T-cell (primary cell): ENCODE data around the gene ARL6IP1. TPM values are rescaled to one million over a fixed set of nuclear protein-coding genes. Genes with fewer than 3 reads are reported as not detected.
A peak's percentile ranks its signal among the peaks of the same experiment; 100 is the strongest.
"Not testable (repeated sequence)": the region's sequence is repeated elsewhere in the genome, so short reads cannot be mapped to it uniquely, and the experiment has no call there.

Source experiments
- ATAC-seq, 4 experiments: fragments of 200-7000 bp in 3 of 4; fragments of 150-1000 bp in 1 of 4; cut with Tn5 transposase; replicated peaks in 1 of 4; 1 replicate in 3 of 4; 2 replicates in 1 of 4; pipeline ENCODE4 v1.10.0; 2021; ENCODE audit warnings: moderate library complexity in 3 of 4, mild to moderate bottlenecking in 2 of 4, moderate number of reproducible peaks in 1 of 4
- CTCF ChIA-PET, 2 donors: fragments of 300-600 bp; sonication (Branson Sonifier 250); formaldehyde crosslinking; loops; one replicate each; lab custom pipeline; 2022; ENCODE audit warnings: antibody characterized with exemption in 2 of 2; lab: Charles Lee
- POLR2A ChIA-PET, 2 donors: fragments of 300-600 bp; sonication (Branson Sonifier 250); formaldehyde crosslinking; loops; one replicate each; lab custom pipeline; 2022; ENCODE audit warnings: antibody characterized with exemption in 2 of 2; lab: Charles Lee
- DNase-seq, 35 experiments: peaks; one replicate each; pipeline versions ENCODE4 v3.0.0 to v3.0.0-alpha.2; 2013 to 2023
- H3K27ac ChIP-seq: one replicate; pipeline ENCODE4 v1.5.1; 2013; ENCODE audit warnings: low read length
- H3K27me3 ChIP-seq, 2 experiments: replicated peaks in 1 of 2; 1 replicate in 1 of 2; 2 replicates in 1 of 2; pipeline versions ENCODE4 v1.6.1 to v1.7.0; 2013; ENCODE audit warnings: low read length in 1 of 2, mixed read lengths in 1 of 2; ENCODE audit not compliant: control insufficient read depth in 2 of 2, insufficient read depth in 2 of 2; ENCODE audit errors: extremely low read depth in 1 of 2
- H3K36me3 ChIP-seq, 2 donors: 1 replicate in 1 of 2; 2 replicates in 1 of 2; pipeline versions ENCODE4 v1.6.1 to v1.7.0; 2013; ENCODE audit warnings: low read length in 1 of 2; ENCODE audit not compliant: control insufficient read depth in 2 of 2, insufficient read depth in 1 of 2; ENCODE audit errors: extremely low read depth in 1 of 2
- H3K4me1 ChIP-seq, 2 experiments: 1 replicate in 1 of 2; 2 replicates in 1 of 2; pipeline versions ENCODE4 v1.6.1 to v1.7.0; 2013; ENCODE audit warnings: low read length in 2 of 2, mixed read lengths in 1 of 2; ENCODE audit not compliant: insufficient read depth in 2 of 2, control insufficient read depth in 1 of 2; ENCODE audit errors: extremely low read depth in 1 of 2
- H3K4me3 ChIP-seq, 2 donors: 1 replicate in 1 of 2; 2 replicates in 1 of 2; pipeline versions ENCODE4 v1.5.1 to v1.7.0; 2013; ENCODE audit warnings: mild to moderate bottlenecking in 2 of 2, low read length in 1 of 2, moderate library complexity in 1 of 2; ENCODE audit not compliant: control insufficient read depth in 1 of 2; ENCODE audit errors: extremely low read depth in 1 of 2
- H3K9me3 ChIP-seq: 2 replicates; pipeline ENCODE4 v1.7.0; 2013
- H3K27ac Mint-ChIP-seq, 2 donors: one replicate each; pipeline ENCODE4 v1.8.0; 2020 to 2021; ENCODE audit warnings: mild to moderate bottlenecking in 2 of 2, mixed read lengths in 2 of 2
- H3K27me3 Mint-ChIP-seq, 2 donors: one replicate each; pipeline ENCODE4 v1.8.0; 2021 to 2022; ENCODE audit warnings: mixed read lengths in 2 of 2
- H3K36me3 Mint-ChIP-seq: one replicate; pipeline ENCODE4 v1.8.0; 2021; ENCODE audit warnings: mixed read lengths
- H3K4me1 Mint-ChIP-seq, 3 donors: one replicate each; pipeline ENCODE4 v1.8.0; 2020 to 2022; ENCODE audit warnings: mixed read lengths in 3 of 3, mild to moderate bottlenecking in 1 of 3
- H3K4me3 Mint-ChIP-seq, 3 donors: one replicate each; pipeline ENCODE4 v1.8.0; 2020 to 2022; ENCODE audit warnings: mild to moderate bottlenecking in 3 of 3, mixed read lengths in 3 of 3, moderate library complexity in 3 of 3
- H3K9me3 Mint-ChIP-seq, 3 donors: one replicate each; pipeline ENCODE4 v1.8.0; 2020 to 2022; ENCODE audit warnings: mixed read lengths in 3 of 3
- WGBS: methylation state at CpG from one replicate; pipeline ENCODE4 v1.1.5; 2013; ENCODE audit warnings: missing lambda C conversion rate; ENCODE audit not compliant: insufficient coverage; 5-methylcytosine and 5-hydroxymethylcytosine counted together
- total RNA-seq, 35 experiments: library from RNA in 6 of 35; stranded (reverse) in 6 of 35; fragments of 120-200 nt in 1 of 35; gene quantifications; one replicate each; pipeline versions ENCODE4 v1.2.1 to v1.2.4 and lab custom pipeline; 2013 to 2026

ARL6IP1 gene
- total RNA-seq, 5 donors from 2014 or later (not counting 1 experiment from before 2014, with no cell fraction given): 78.8 to 122 (median 89.5) TPM

- CTCF ChIA-PET, DNase-seq, POLR2A ChIA-PET, H3K4me3 Mint-ChIP-seq, H3K36me3 ChIP-seq, H3K27me3 Mint-ChIP-seq, H3K27ac ChIP-seq, H3K27ac Mint-ChIP-seq, H3K27me3 ChIP-seq, H3K4me3 ChIP-seq, H3K4me1 ChIP-seq, ATAC-seq, H3K9me3 Mint-ChIP-seq, H3K36me3 Mint-ChIP-seq, H3K9me3 ChIP-seq, H3K4me1 Mint-ChIP-seq: not testable (repeated sequence)
- no CpG with 5 or more reads among the region's 4 CpGs for WGBS
Observed at GRCh38 chr16:18774651-18775050, 26.7 kb downstream of the ARL6IP1 start.

GRCh38 chr16:18772171-18772570, 29.2 kb downstream of the ARL6IP1 start:
- H3K36me3 Mint-ChIP-seq, H3K27ac ChIP-seq, H3K9me3 ChIP-seq, H3K4me3 Mint-ChIP-seq, ATAC-seq, H3K4me3 ChIP-seq, H3K4me1 ChIP-seq, H3K27me3 Mint-ChIP-seq, H3K27ac Mint-ChIP-seq, DNase-seq, H3K27me3 ChIP-seq, H3K9me3 Mint-ChIP-seq, H3K36me3 ChIP-seq: not testable (repeated sequence)
- H3K4me1 Mint-ChIP-seq: peaks cover 8 to 14% (median 11%) of the 10 kb centered on the region in 3 donors
- ChIA-PET POLR2A (interaction anchor here in 1 of 2 donors (0.7 kb wide), 1 partner anchor 57 kb away, joined by 3 read pairs; no protein-coding TSS in a partner anchor), CTCF (interaction anchor here in 1 of 2 donors (0.5 kb wide), 1 partner anchor 787 kb away, joined by 3 read pairs; no protein-coding TSS in a partner anchor)
- WGBS: 77% methylated on average over 3 of the region's 7 CpGs

DNA sequence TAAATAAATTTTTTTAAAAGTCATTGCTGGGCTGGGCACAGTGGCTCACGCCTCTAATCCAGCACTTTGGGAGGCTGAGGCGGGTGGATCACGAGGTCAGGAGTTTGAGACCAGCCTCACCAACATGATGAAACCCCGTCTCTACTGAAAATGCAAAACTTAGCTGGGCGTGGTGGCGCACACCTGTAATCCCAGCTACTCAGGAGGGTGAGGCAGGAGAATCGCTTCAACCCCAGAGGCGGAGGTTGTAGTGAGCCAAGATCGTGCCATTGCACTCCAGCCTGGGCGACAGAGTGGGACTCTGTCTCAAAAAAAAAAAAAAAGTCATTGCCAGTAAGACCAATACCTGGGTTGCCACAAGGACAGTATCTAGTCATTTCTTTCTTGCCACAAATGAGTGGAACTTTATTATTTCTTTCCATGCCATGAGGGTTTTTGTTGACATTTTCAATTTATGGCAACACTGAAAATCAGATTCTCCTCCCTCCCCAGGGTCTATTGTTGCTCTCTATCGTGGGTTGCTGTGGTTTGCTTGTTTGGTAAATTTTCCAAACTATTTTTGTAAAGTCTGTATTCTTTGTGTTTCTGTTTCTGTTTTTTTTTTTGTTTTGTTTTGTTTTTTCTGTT, 30.9 kb downstream of the ARL6IP1 start:
- H3K4me3 ChIP-seq, H3K36me3 Mint-ChIP-seq, POLR2A ChIA-PET, DNase-seq, H3K36me3 ChIP-seq, H3K27me3 Mint-ChIP-seq, H3K9me3 ChIP-seq, H3K9me3 Mint-ChIP-seq, ATAC-seq, H3K27ac ChIP-seq, H3K4me3 Mint-ChIP-seq, H3K27me3 ChIP-seq: not testable (repeated sequence)
- Mint-ChIP-seq H3K27ac (peak overlapping the region in 1 of 2 donors; percentile 39), H3K4me1 (peaks cover 8 to 21% (median 19%) of the 10 kb centered on the region in 3 donors)
- CTCF ChIA-PET: interaction anchor here in 1 of 2 donors (0.7 kb wide), 1 partner anchor 199 kb away, joined by 10 read pairs; no protein-coding TSS in a partner anchor
- H3K4me1 ChIP-seq: peaks cover 4 to 21% of the 10 kb centered on the region in 2 experiments
- WGBS: 89% methylated on average over 8 of the region's 11 CpGs

GRCh38 chr16:18767217-18767616, 34.1 kb downstream of the ARL6IP1 start:
- H3K27ac ChIP-seq: not testable (repeated sequence)
- CTCF ChIA-PET: interaction anchor here in 1 of 2 donors (0.8 kb wide), 1 partner anchor 34 kb away, joined by 3 read pairs; the partner anchor contains the start of gene ARL6IP1
- whole genome bisulfite sequencing: 0% methylated on average over 2 of the region's 7 CpGs

GRCh38 chr16:18762713-18763112, 38.6 kb downstream of the ARL6IP1 start:
- WGBS: no CpG with 5 or more reads among the region's 5 CpGs
- H3K4me3 ChIP-seq, H3K9me3 Mint-ChIP-seq, ATAC-seq, H3K27me3 ChIP-seq, DNase-seq, H3K9me3 ChIP-seq, H3K27ac ChIP-seq, CTCF ChIA-PET, H3K27me3 Mint-ChIP-seq, H3K27ac Mint-ChIP-seq, H3K36me3 ChIP-seq, H3K4me3 Mint-ChIP-seq, H3K36me3 Mint-ChIP-seq, POLR2A ChIA-PET: not testable (repeated sequence)
- peaks cover 0 to 20% of the 10 kb centered on the region in 2 experiments for H3K4me1 ChIP-seq
- peaks cover 7 to 20% (median 16%) of the 10 kb centered on the region in 3 donors for H3K4me1 Mint-ChIP-seq

More at GRCh38 chr16:18767217-18767616, 34.1 kb downstream of the ARL6IP1 start:
- POLR2A ChIA-PET: interaction anchor here in 1 of 2 donors (0.6 kb wide), 1 partner anchor 1424 kb away, joined by 3 read pairs; no protein-coding TSS in a partner anchor
- H3K27me3 Mint-ChIP-seq, H3K27me3 ChIP-seq, H3K4me3 ChIP-seq, H3K9me3 Mint-ChIP-seq, H3K36me3 ChIP-seq, H3K9me3 ChIP-seq, H3K36me3 Mint-ChIP-seq: not testable (repeated sequence)
- DNase-seq (peak in 30 of 35 experiments; percentile 16 to 65 (median 32)), ATAC-seq (peak; percentile 75 to 93 (median 87))
- H3K4me1 Mint-ChIP-seq: peaks cover 8 to 23% (median 21%) of the 10 kb centered on the region in 3 donors
- peak overlapping the region in 1 of 3 donors; percentile 9 for H3K4me3 Mint-ChIP-seq
- H3K4me1 ChIP-seq: peaks cover 4 to 21% of the 10 kb centered on the region in 2 experiments
- H3K27ac Mint-ChIP-seq: peak overlapping the region; percentile 66 to 78

GRCh38 chr16:18759598-18760520, 41.5 kb downstream of the ARL6IP1 start:
- H3K27me3 ChIP-seq, H3K36me3 Mint-ChIP-seq, POLR2A ChIA-PET, H3K27me3 Mint-ChIP-seq, H3K27ac ChIP-seq, CTCF ChIA-PET, H3K9me3 ChIP-seq, H3K4me3 ChIP-seq, H3K4me3 Mint-ChIP-seq, H3K9me3 Mint-ChIP-seq, H3K36me3 ChIP-seq: not testable (repeated sequence)
- DNase-seq (peak in 32 of 35 experiments; percentile 5 to 56 (median 36)), ATAC-seq (peak; percentile 85 to 93 (median 88))
- H3K4me1 ChIP-seq: peaks cover 0 to 18% of the 10 kb centered on the region in 2 experiments
- peak overlapping the region; percentile 8 to 48 for H3K27ac Mint-ChIP-seq
- WGBS: 86% methylated on average over 2 of the region's 21 CpGs
- H3K4me1 Mint-ChIP-seq: peaks cover 15 to 21% (median 16%) of the 10 kb centered on the region in 3 donors
